AG09309 (cell line): Measurements from ENCODE around the gene HJURP.

ENCODE experiments used
- DNase-seq: peaks from one replicate; pipeline ENCODE4 v3.0.0-alpha.2; 2010; ENCODE audit warnings: low read depth
- H3K4me3 ChIP-seq: 2 replicates; pipeline ENCODE4 v1.5.1; 2011; ENCODE audit warnings: mild to moderate bottlenecking, low read depth, low read length, moderate library complexity; ENCODE audit not compliant: control insufficient read depth
- CTCF ChIP-seq: IDR thresholded peaks from 2 replicates; pipeline ENCODE4 v1.5.1; 2011; ENCODE audit warnings: mild to moderate bottlenecking, low read depth, low read length, inconsistent platforms; ENCODE audit not compliant: insufficient read depth, control insufficient read depth; ENCODE audit errors: missing control alignments

Gene HJURP

GRCh38 chr2:233801357-233802131 lies 52.8 kb downstream of the HJURP start:
- TF ChIP-seq CTCF, result no peak
- H3K4me3 ChIP-seq, result no peak overlapping the region
- no peak for DNase-seq

DNA sequence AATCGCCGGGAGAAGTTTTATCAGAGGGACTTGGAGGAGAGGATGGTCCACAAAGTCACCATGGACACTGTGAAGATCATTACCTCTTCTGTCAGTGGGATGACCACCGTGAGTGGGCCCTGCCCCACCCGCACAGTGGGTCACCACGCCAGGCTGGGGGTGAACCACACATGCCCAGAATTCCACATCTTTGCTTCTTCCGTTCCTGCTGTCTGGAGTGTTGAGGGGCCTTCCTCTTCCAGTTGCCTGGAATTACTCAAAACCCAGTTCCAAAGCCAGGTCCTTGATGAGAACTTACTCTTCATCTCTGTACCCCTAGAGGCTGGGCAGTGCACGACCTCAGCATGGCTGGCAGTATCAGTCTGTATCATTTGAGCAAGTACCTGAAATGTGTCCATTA lies 54.1 kb downstream of the HJURP start:
- H3K4me3 ChIP-seq, result no peak overlapping the region
- DNase-seq, result no peak
- TF ChIP-seq CTCF, result no peak

- TF ChIP-seq CTCF, result no peak
- no peak for DNase-seq
Observed at GRCh38 chr2:233799716-233800115, 54.6 kb downstream of the HJURP start.

GRCh38 chr2:233799087-233799665 lies 55.2 kb downstream of the HJURP start:
- no peak for TF ChIP-seq CTCF
- no peak overlapping the region for H3K4me3 ChIP-seq
- no peak for DNase-seq

More at GRCh38 chr2:233799716-233800115, 54.6 kb downstream of the HJURP start:
- no peak overlapping the region for H3K4me3 ChIP-seq

GRCh38 chr2:233798335-233799086 lies 55.8 kb downstream of the HJURP start:
- no peak for DNase-seq
- TF ChIP-seq CTCF, result no peak

DNA sequence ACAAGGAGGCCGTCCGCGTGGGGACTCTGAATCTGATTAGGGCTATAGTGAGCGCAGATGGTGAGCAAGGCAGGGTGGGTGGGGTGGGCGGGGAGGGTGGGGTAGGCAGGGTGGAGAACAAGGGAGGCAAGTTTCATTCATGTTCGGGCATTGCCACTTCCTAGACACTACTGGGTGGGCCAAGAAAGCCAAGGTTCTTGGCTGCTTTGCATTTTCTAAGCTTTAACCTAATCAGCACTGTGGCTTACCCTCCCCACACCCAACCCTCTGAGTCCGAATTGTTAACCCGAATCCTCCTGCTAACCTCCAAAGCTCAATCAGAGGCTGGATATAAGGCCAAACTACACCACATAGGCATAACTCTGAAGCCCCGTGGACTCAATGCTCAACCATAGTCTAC lies 58.1 kb downstream of the HJURP start:
- no peak for TF ChIP-seq CTCF
- no peak overlapping the region for H3K4me3 ChIP-seq
- no peak for DNase-seq

More at GRCh38 chr2:233798335-233799086, 55.8 kb downstream of the HJURP start:
- no peak overlapping the region for H3K4me3 ChIP-seq
